Parathyroid adenoma (tissue), 2 donors: ENCODE data around the gene APOBEC3B.
"Not testable (repeated sequence)": the region's sequence is repeated elsewhere in the genome, so short reads cannot be mapped to it uniquely, and the experiment has no call there.

Experiments used
- H2AFZ ChIP-seq: fragments of 300-600 bp; sonication (generic); one replicate; pipeline ENCODE4 v1.7.0; 2017; ENCODE audit warnings: antibody characterized with exemption, mild to moderate bottlenecking
- H3K27ac ChIP-seq: fragments of 300-600 bp; sonication (generic); one replicate; pipeline ENCODE4 v1.7.0; 2017
- H3K27me3 ChIP-seq: fragments of 300-600 bp; sonication (generic); one replicate; pipeline ENCODE4 v1.7.0; 2017; ENCODE audit warnings: low read length; ENCODE audit not compliant: control insufficient read depth, insufficient read depth
- H3K36me3 ChIP-seq: fragments of 300-600 bp; sonication (generic); one replicate; pipeline ENCODE4 v1.7.0; 2017; ENCODE audit warnings: low read length; ENCODE audit not compliant: control insufficient read depth, insufficient read depth
- H3K4me1 ChIP-seq: fragments of 300-600 bp; sonication (generic); one replicate; pipeline ENCODE4 v1.7.0; 2017; ENCODE audit warnings: control low read depth
- H3K4me2 ChIP-seq: fragments of 300-600 bp; sonication (generic); one replicate; pipeline ENCODE4 v1.7.0; 2017; ENCODE audit warnings: low read length
- H3K4me3 ChIP-seq: fragments of 300-600 bp; sonication (generic); one replicate; pipeline ENCODE4 v1.7.0; 2017; ENCODE audit warnings: low read depth, low read length
- H3K79me2 ChIP-seq: fragments of 300-600 bp; sonication (generic); one replicate; pipeline ENCODE4 v1.7.0; 2017; ENCODE audit warnings: control low read depth
- H3K9ac ChIP-seq: fragments of 300-600 bp; sonication (generic); one replicate; pipeline ENCODE4 v1.7.0; 2017; ENCODE audit warnings: mild to moderate bottlenecking
- H3K9me3 ChIP-seq: fragments of 300-600 bp; sonication (generic); one replicate; pipeline ENCODE4 v1.7.0; 2017; ENCODE audit warnings: low read length; ENCODE audit not compliant: control insufficient read depth
- TF ChIP-seq, protein P1 (sequence below): fragments of 300-600 bp; sonication (generic); IDR thresholded peaks from one replicate; pipeline ENCODE4 v1.7.0; 2017; ENCODE audit warnings: antibody characterized with exemption, mild to moderate bottlenecking
- donor health status: primary hyperparathyroidism.

The APOBEC3B gene

DNA sequence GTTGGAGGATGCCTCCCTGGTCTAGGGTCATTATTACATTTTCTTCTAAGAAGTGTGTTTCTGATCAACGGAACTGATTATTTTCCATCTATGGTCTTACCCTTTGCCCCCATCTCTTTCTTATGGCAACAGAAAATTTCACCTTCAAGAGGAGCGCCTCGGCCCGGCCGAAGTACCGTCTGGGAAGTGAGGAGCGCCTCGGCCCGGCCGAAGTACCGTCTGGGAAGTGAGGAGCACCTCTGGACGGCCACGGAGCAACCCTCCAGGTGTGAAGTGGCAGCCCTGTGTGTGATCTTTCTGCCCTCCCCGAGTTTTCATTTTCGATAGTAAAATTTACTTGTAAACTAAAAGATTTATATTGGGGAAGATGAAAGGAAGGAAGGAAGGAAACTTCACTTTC lies 28.8 kb downstream of the APOBEC3B start:
- Histone ChIP-seq H3K27me3 (no peaks in the 10 kb centered on the region), H3K27ac (no peak overlapping the region), H3K4me1 (no peaks in the 10 kb centered on the region), H3K36me3 (no peaks in the 10 kb centered on the region), H3K4me3 (no peak overlapping the region), H3K79me2 (no peaks in the 10 kb centered on the region), H3K9me3 (no peaks in the 10 kb centered on the region), H3K9ac (no peak overlapping the region), H3K4me2 (no peak overlapping the region), H2AFZ (no peak overlapping the region)
- TF ChIP-seq, protein P1, sequence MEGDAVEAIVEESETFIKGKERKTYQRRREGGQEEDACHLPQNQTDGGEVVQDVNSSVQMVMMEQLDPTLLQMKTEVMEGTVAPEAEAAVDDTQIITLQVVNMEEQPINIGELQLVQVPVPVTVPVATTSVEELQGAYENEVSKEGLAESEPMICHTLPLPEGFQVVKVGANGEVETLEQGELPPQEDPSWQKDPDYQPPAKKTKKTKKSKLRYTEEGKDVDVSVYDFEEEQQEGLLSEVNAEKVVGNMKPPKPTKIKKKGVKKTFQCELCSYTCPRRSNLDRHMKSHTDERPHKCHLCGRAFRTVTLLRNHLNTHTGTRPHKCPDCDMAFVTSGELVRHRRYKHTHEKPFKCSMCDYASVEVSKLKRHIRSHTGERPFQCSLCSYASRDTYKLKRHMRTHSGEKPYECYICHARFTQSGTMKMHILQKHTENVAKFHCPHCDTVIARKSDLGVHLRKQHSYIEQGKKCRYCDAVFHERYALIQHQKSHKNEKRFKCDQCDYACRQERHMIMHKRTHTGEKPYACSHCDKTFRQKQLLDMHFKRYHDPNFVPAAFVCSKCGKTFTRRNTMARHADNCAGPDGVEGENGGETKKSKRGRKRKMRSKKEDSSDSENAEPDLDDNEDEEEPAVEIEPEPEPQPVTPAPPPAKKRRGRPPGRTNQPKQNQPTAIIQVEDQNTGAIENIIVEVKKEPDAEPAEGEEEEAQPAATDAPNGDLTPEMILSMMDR, result no peak

DNA sequence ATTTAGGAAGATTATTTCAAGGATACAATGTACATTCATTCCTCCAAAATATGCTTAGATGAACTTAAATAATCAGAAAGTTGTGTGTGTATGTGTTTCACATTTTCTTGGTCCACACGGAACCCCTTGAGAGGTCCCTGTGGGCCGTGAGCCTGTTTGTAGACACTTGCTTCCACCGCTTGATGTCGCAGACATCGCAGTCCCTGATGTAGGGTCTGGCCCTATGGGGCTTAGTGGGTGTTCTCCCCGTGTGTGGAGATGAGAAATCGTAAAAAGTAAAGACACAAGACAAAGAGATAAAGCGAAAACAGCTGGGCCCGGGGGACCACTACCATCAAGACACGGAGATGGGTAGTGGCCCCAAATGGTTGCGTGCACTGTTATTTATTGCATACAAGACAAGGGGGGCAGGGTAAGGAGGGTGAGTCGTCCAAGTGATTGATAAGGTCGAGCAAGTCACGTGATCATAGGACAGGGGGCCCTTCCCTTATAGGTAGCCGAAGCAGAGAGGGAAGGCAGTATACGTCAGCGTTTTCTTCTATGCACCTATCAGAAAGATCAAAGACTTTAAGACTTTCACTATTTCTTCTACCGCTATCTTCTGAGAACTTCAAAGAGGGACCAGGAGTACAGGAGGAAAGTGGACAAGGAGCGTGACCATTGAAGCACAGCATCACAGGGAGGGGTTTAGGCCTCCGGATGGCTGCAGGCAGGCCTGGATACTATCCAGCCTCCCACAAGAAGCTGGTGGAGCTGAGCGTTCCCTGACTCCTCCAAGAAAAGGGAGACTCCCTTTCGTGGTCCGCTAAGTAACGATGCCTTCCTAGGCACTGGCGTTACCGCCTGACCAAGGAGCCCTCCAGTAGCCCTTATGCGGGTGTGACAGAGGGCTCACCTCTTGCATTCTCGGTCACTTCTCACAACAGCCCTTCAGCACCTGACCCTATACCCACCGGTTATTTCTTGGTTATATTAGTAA lies 30.7 kb downstream of the APOBEC3B start:
- H2AFZ ChIP-seq, result no peak overlapping the region
- H3K4me2 ChIP-seq, result no peak overlapping the region
- no peaks in the 10 kb centered on the region for H3K4me1 ChIP-seq
- no peaks in the 10 kb centered on the region for H3K79me2 ChIP-seq
- H3K9ac ChIP-seq, result no peak overlapping the region
- H3K9me3 ChIP-seq, result no peaks in the 10 kb centered on the region
- no peak overlapping the region for H3K27ac ChIP-seq
- TF ChIP-seq, protein P1, result no peak
- H3K4me3 ChIP-seq, result no peak overlapping the region
- no peaks in the 10 kb centered on the region for H3K36me3 ChIP-seq
- no peaks in the 10 kb centered on the region for H3K27me3 ChIP-seq

DNA sequence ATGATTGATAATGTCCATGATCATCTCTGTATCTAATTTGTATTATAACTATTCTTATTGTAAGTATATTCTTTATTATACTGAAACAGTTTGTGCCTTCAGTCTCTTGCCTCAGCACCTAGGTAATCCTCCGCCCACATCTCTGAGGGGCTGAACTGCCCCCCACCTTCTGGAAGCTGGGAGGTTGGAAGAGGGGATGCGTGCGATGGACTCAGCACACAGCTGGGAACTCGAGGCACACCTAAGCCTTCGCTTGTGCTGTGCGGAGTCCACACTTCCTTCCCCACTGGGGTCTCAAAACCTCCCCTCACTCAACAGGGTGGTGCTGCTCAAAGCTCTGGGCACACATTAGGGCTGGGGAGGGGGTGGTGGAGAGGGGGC lies 31.4 kb downstream of the APOBEC3B start:
- not testable (repeated sequence) for H3K36me3 ChIP-seq, H3K27me3 ChIP-seq, H3K79me2 ChIP-seq, H3K9me3 ChIP-seq, H3K9ac ChIP-seq, H3K4me1 ChIP-seq
- Histone ChIP-seq H3K27ac (peak overlapping the region; percentile 53), H3K4me3 (peak overlapping the region; percentile 49), H3K4me2 (peak overlapping the region; percentile 60), H2AFZ (peak overlapping the region; percentile 83)

DNA sequence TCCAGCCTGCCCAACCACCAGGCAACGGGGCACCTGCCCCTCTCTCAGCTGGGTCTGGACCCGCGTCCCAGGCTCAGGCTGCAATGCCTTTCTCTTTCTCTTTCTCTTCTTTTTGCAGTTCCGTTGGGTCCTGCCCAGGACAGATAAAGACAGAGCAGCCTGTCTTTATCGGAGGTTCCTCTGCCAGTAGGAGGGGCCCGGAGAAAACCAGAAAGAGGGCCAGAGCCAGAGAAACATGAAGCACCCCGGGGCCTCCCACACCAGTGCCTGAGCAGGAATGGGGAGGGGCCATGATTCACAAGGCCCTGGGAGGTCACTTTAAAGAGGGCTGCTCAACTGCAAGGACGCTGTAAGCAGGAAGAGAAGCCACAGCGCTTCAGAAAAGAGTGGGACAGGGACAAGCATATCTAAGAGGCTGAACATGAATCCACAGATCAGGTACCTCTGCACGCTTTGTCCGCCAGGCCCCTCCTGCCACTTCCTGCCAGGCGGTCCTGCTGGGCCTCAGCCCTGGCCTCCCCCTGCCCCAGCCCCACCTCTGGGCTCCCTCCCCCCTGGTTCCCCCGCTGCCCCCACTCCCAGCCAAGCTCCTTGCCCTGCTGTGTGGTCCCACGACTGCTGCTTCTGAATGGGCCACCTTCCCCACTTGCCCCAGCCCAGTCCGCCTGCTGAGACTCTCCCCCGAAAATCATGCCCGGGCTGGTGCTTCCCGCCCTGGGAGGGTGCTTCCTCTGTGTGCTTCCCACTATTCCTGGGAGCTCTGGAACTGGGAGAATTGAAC lies 32.0 kb downstream of the APOBEC3B start, which contains the start of gene APOBEC3C:
TSS of gene APOBEC3C (plus strand) at position 316 of the 781 bp plus-strand sequence. CDS start at position 422, 106 bp downstream.
- Histone ChIP-seq H3K27ac (peak within 1 kb of the TSS; percentile 53), H2AFZ (peak within 1 kb of the TSS; percentile 83), H3K27me3 (no peaks in the 10 kb centered on the region), H3K4me1 (no peaks in the 10 kb centered on the region), H3K9ac (no peak within 1 kb of the TSS), H3K36me3 (no peaks in the 10 kb centered on the region), H3K4me3 (peak within 1 kb of the TSS; percentile 49), H3K9me3 (no peaks in the 10 kb centered on the region), H3K4me2 (peak within 1 kb of the TSS; percentile 60), H3K79me2 (no peaks in the 10 kb centered on the region)
- TF ChIP-seq, protein P1, result no peak

DNA sequence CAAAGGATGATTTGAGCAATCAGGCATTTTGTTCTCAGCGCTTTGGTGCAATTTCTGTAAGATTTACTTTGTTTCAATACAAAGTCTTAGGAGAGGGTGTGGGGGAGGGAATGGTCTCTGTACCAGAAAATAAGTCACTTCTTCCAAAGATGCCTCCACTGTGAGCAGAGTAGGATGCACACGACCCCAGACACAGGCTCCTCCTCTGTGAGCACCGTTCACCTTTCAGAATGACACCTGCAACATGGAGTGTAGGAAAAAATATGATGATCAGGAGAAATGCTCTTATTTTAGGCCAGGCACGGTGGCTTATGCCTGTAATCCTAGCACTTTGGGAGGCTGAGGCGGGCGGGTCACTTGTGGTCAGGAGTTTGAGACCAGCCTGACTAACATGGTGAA lies 32.6 kb downstream of the APOBEC3B start:
- H3K9ac ChIP-seq, H3K9me3 ChIP-seq, H3K79me2 ChIP-seq, H3K4me1 ChIP-seq, H3K36me3 ChIP-seq, H3K27me3 ChIP-seq, H3K27ac ChIP-seq: not testable (repeated sequence)
- H3K4me3 ChIP-seq, result peak overlapping the region; percentile 49
- H3K4me2 ChIP-seq, result peak overlapping the region; percentile 60
- peak overlapping the region; percentile 83 for H2AFZ ChIP-seq
